Stimulated activated CD4-positive, alpha-beta T cell treated with anti-CD3 and anti-CD28 coated beads, Interleukin-1b, Interleukin-23, amount 100 ng/mL, for 48 hours (primary cell): ENCODE measurements around the gene TRIM16.
"Not testable (repeated sequence)": the region's sequence is repeated elsewhere in the genome, so short reads cannot be mapped to it uniquely, and the experiment has no call there.

Source experiments
- DNase-seq: peaks from one replicate; pipeline ENCODE4 v3.0.0-alpha.2; 2020

Gene TRIM16

GRCh38 chr17:15613111-15613510 lies 71.0 kb downstream of the TRIM16 start:
- DNase-seq, result not testable (repeated sequence)

GRCh38 chr17:15592960-15593359 lies 91.2 kb downstream of the TRIM16 start:
- not testable (repeated sequence) for DNase-seq

GRCh38 chr17:15591986-15592385 lies 92.1 kb downstream of the TRIM16 start:
- not testable (repeated sequence) for DNase-seq

GRCh38 chr17:15590844-15591243 lies 93.3 kb downstream of the TRIM16 start:
- not testable (repeated sequence) for DNase-seq

- DNase-seq, result peak; percentile 16
Observed at GRCh38 chr17:15589544-15590536, 94.3 kb downstream of the TRIM16 start.

- DNase-seq, result not testable (repeated sequence)
Observed at GRCh38 chr17:15588017-15588416, 96.1 kb downstream of the TRIM16 start.

- not testable (repeated sequence) for DNase-seq
Observed at GRCh38 chr17:15583313-15583712, 100.8 kb downstream of the TRIM16 start.

- not testable (repeated sequence) for DNase-seq
Observed at GRCh38 chr17:15581462-15581861, 102.6 kb downstream of the TRIM16 start.
